HepG2 (cell line): ENCODE results near the gene SOX8. TPM values are rescaled to one million over a fixed set of nuclear protein-coding genes. Genes with fewer than 3 reads are reported as not detected.

Source experiments
- ADNP ChIP-seq: sonication (generic); formaldehyde crosslinking; IDR thresholded peaks from 2 replicates; pipeline ENCODE4 v1.4.0; 2020; ENCODE audit warnings: missing genetic modification reagents
- ARNTL ChIP-seq: sonication (generic); formaldehyde crosslinking; IDR thresholded peaks from 2 replicates; pipeline ENCODE4 v1.4.0; 2020; ENCODE audit warnings: mild to moderate bottlenecking, missing genetic modification reagents
- ASH2L ChIP-seq: fragments of 300-600, 200-600 bp; sonication (generic); IDR thresholded peaks from 2 replicates; pipeline ENCODE4 v1.7.0; 2017; ENCODE audit warnings: low read depth, mild to moderate bottlenecking, moderate library complexity, mixed read lengths, low read length; ENCODE audit not compliant: insufficient read length
- BCL6 ChIP-seq: IDR thresholded peaks from 2 replicates; pipeline ENCODE4 v1.6.1; 2016; ENCODE audit warnings: missing genetic modification reagents, missing compliant biosample characterization
- BHLHE40 ChIP-seq: IDR thresholded peaks from 2 replicates; pipeline ENCODE4 v1.6.1; 2011; ENCODE audit warnings: low read length, improper control_type of control experiment
- HOXD1 ChIP-seq: sonication (generic); formaldehyde crosslinking; IDR thresholded peaks from 2 replicates; pipeline ENCODE4 v1.5.0; 2020; ENCODE audit warnings: missing genetic modification reagents
- MEF2D ChIP-seq: sonication (generic); formaldehyde crosslinking; IDR thresholded peaks from 2 replicates; pipeline ENCODE4 v1.5.1; 2020; ENCODE audit warnings: mild to moderate bottlenecking, missing genetic modification reagents
- MTF1 ChIP-seq: sonication (generic); formaldehyde crosslinking; IDR thresholded peaks from 2 replicates; pipeline ENCODE4 v1.5.0; 2020; ENCODE audit warnings: missing genetic modification reagents
- NCOA2 ChIP-seq: sonication (generic); formaldehyde crosslinking; IDR thresholded peaks from 2 replicates; pipeline ENCODE4 v1.8.0; 2022; ENCODE audit warnings: inconsistent platforms
- NR2C2 ChIP-seq: sonication (generic); formaldehyde crosslinking; IDR thresholded peaks from 2 replicates; pipeline ENCODE4 v1.4.0; 2020; ENCODE audit warnings: missing genetic modification reagents, mild to moderate bottlenecking, moderate library complexity, borderline replicate concordance
- SIN3B ChIP-seq: fragments of 150-350 bp; IDR thresholded peaks from 2 replicates; pipeline ENCODE4 v1.6.1; 2014; ENCODE audit warnings: low read length
- SSRP1 ChIP-seq: IDR thresholded peaks from 2 replicates; pipeline ENCODE4 v1.6.1; 2016; ENCODE audit warnings: control low read depth
- YY1 ChIP-seq: IDR thresholded peaks from 2 replicates; pipeline ENCODE4 v1.6.1; 2011; ENCODE audit warnings: low read length, low read depth, moderate library complexity, mild to moderate bottlenecking; ENCODE audit not compliant: insufficient read depth, insufficient replicate concordance
- ZBTB7B ChIP-seq: sonication (generic); formaldehyde crosslinking; IDR thresholded peaks from 2 replicates; pipeline ENCODE4 v1.4.0; 2020; ENCODE audit warnings: missing genetic modification reagents
- ZMAT5 ChIP-seq: sonication (generic); formaldehyde crosslinking; IDR thresholded peaks from 2 replicates; pipeline ENCODE4 v1.5.0; 2020; ENCODE audit warnings: mild to moderate bottlenecking, low read depth, missing genetic modification reagents, borderline replicate concordance
- ZNF275 ChIP-seq: sonication (generic); formaldehyde crosslinking; IDR thresholded peaks from 2 replicates; pipeline ENCODE4 v1.8.0; 2022; ENCODE audit warnings: missing genetic modification reagents, mild to moderate bottlenecking, inconsistent platforms, borderline replicate concordance
- ZNF446 ChIP-seq: sonication (generic); formaldehyde crosslinking; IDR thresholded peaks from 2 replicates; pipeline ENCODE4 v1.5.0; 2020; ENCODE audit warnings: mild to moderate bottlenecking, missing genetic modification reagents
- ZNF646 ChIP-seq: sonication (generic); formaldehyde crosslinking; IDR thresholded peaks from 2 replicates; pipeline ENCODE4 v1.9.0; 2021; ENCODE audit warnings: mild to moderate bottlenecking, missing genetic modification reagents
- ZNF674 ChIP-seq: sonication (generic); formaldehyde crosslinking; IDR thresholded peaks from 2 replicates; pipeline ENCODE4 v1.5.0; 2020; ENCODE audit warnings: low read depth, mild to moderate bottlenecking, missing genetic modification reagents
- ZNF713 ChIP-seq: sonication (generic); formaldehyde crosslinking; IDR thresholded peaks from 2 replicates; pipeline ENCODE4 v1.4.0; 2020; ENCODE audit warnings: mild to moderate bottlenecking, missing genetic modification reagents
- ZNF746 ChIP-seq: sonication (generic); formaldehyde crosslinking; IDR thresholded peaks from 2 replicates; pipeline ENCODE4 v1.8.0; 2022; ENCODE audit warnings: mild to moderate bottlenecking, missing genetic modification reagents
- ZNF792 ChIP-seq: IDR thresholded peaks from 2 replicates; pipeline ENCODE4 v1.6.1; 2016
- ZSCAN30 ChIP-seq: sonication (generic); formaldehyde crosslinking; IDR thresholded peaks from 2 replicates; pipeline ENCODE4 v1.5.0; 2020; ENCODE audit warnings: mild to moderate bottlenecking, missing genetic modification reagents
- polyA plus RNA-seq, 8 experiments: library from polyadenylated mRNA; depleted of rRNA in 3 of 8; stranded (reverse) in 7 of 8; unstranded in 1 of 8; fragments of >200 nt; fragmentation: Illumina TruSeq in 4 of 8; extraction: Trizol in 4 of 8; gene quantifications; 2 replicates each; pipeline versions ENCODE4 v1.2.1 to v1.2.3, GENCODE V29; 2011 to 2016; ENCODE audit warnings: low read depth in 4 of 8, missing spikeins in 1 of 8, mixed read lengths in 1 of 8; ENCODE audit not compliant: insufficient read depth in 1 of 8
- total RNA-seq, 5 experiments: library from RNA; depleted of rRNA; stranded (reverse); fragments of >200 nt; fragmentation: Illumina TruSeq; extraction: Trizol; gene quantifications; 2 replicates each; pipeline ENCODE4 v1.2.3, GENCODE V29; 2016; ENCODE audit warnings: low read depth in 1 of 5
- TF ChIP-seq, protein P1 (sequence below): IDR thresholded peaks from 2 replicates; pipeline ENCODE4 v1.6.1; 2016; ENCODE audit warnings: low read depth, borderline replicate concordance

SOX8 gene
- total and polyA plus RNA-seq, 2 of the 13 experiments (the other 11 are each of a cell fraction or from before 2014, with no cell fraction given) = 0.20 to 0.28 TPM

- TF ChIP-seq, protein P1, sequence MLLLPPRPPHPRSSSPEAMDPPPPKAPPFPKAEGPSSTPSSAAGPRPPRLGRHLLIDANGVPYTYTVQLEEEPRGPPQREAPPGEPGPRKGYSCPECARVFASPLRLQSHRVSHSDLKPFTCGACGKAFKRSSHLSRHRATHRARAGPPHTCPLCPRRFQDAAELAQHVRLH (CRISPR knock-in tag) = no peak
- no peak; the same call in 1 of the 2 replicates for TF ChIP-seq ZNF746
- TF ChIP-seq MTF1 (CRISPR knock-in tag) = no peak
- TF ChIP-seq ZNF713 (CRISPR knock-in tag) = no peak
- 0 out of 2 replicates have a peak, but pooled peaks have one; percentile 22 for TF ChIP-seq BCL6 (CRISPR knock-in tag)
- no peak for TF ChIP-seq ADNP (CRISPR knock-in tag)
- peak; percentile 53; the same call in 1 of the 2 replicates for TF ChIP-seq ZNF792 (CRISPR knock-in tag)
- TF ChIP-seq YY1 = peak; percentile 10
- TF ChIP-seq SSRP1 (CRISPR knock-in tag) = no peak; the same call in 1 of the 2 replicates
- no peak for TF ChIP-seq NCOA2 (CRISPR knock-in tag)
- no peak for TF ChIP-seq ZNF275 (CRISPR knock-in tag)
- TF ChIP-seq SIN3B = no peak
- 0 out of 2 replicates have a peak, but pooled peaks have one; percentile 33 for TF ChIP-seq ZNF674
- peak; percentile 85; the same call in 1 of the 2 replicates for TF ChIP-seq ZBTB7B (CRISPR knock-in tag)
- no peak for TF ChIP-seq BHLHE40
- no peak for TF ChIP-seq NR2C2 (CRISPR knock-in tag)
- no peak for TF ChIP-seq ASH2L
- TF ChIP-seq MEF2D (CRISPR knock-in tag) = no peak
- no peak for TF ChIP-seq ZSCAN30
- no peak; the same call in 1 of the 2 replicates for TF ChIP-seq ZNF646 (CRISPR knock-in tag)
- TF ChIP-seq HOXD1 (CRISPR knock-in tag) = 0 out of 2 replicates have a peak, but pooled peaks have one; percentile 57
- TF ChIP-seq ZMAT5 = no peak
- TF ChIP-seq ZNF446 (CRISPR knock-in tag) = no peak
- no peak for TF ChIP-seq ARNTL (CRISPR knock-in tag)
Measured at GRCh38 chr16:972316-973002, 9.1 kb upstream of the SOX8 start (continued).
